ENCODE measurements around the gene EFCAB6.

The EFCAB6 gene

GRCh38 chr22:43481568-43482317 is 330.4 kb downstream of the EFCAB6 start:
- no peak for DNase-seq (ENCODE audit: low spot score)

GRCh38 chr22:43479962-43480361 is 332.1 kb downstream of the EFCAB6 start:
- DNase-seq (ENCODE audit: low spot score), result no peak

GRCh38 chr22:43479301-43479950 is 332.7 kb downstream of the EFCAB6 start:
- no peak for DNase-seq (ENCODE audit: low spot score)

Data from putamen (tissue), 1 donor.